T-helper 9 cell (primary cell): ENCODE results near the gene ARPC5L.
"Not testable (repeated sequence)": the region's sequence is repeated elsewhere in the genome, so short reads cannot be mapped to it uniquely, and the experiment has no call there.

ENCODE experiments used
- DNase-seq: peaks from one replicate; pipeline ENCODE4 v3.0.0-alpha.2; 2020

Gene ARPC5L

GRCh38 chr9:124894741-124895170, 32.8 kb downstream of the ARPC5L start:
- DNase-seq: no peak

GRCh38 chr9:124897570-124898460, 35.9 kb downstream of the ARPC5L start:
- DNase-seq: no peak

GRCh38 chr9:124899845-124900244, 37.9 kb downstream of the ARPC5L start:
- DNase-seq: no peak

GRCh38 chr9:124906966-124907365, 45.0 kb downstream of the ARPC5L start:
- DNase-seq: no peak

- no peak for DNase-seq
Observed at GRCh38 chr9:124908098-124908497, 46.2 kb downstream of the ARPC5L start.

GRCh38 chr9:124911766-124912165, 49.8 kb downstream of the ARPC5L start:
- no peak for DNase-seq

GRCh38 chr9:124913378-124913777, 51.4 kb downstream of the ARPC5L start:
- no peak for DNase-seq

GRCh38 chr9:124914753-124915405, 52.9 kb downstream of the ARPC5L start:
- no peak for DNase-seq

- not testable (repeated sequence) for DNase-seq
Observed at GRCh38 chr9:124920394-124920793, 58.5 kb downstream of the ARPC5L start.
